MM.1S (cell line): ENCODE data around the gene RNF217.

Source experiments
- CTCF ChIP-seq: fragments of 300-600 bp; sonication (generic); IDR thresholded peaks from 2 replicates; pipeline ENCODE4 v1.5.1; 2016; ENCODE audit warnings: antibody characterized with exemption, low read length, mixed read lengths
- EZH2 ChIP-seq: fragments of 300-600 bp; sonication (generic); optimal IDR thresholded peaks from 2 replicates; pipeline ENCODE3; 2017; ENCODE audit warnings: low read depth, mild to moderate bottlenecking, antibody characterized with exemption, low read length, mixed read lengths
- EZH2phosphoT487 ChIP-seq: fragments of 300-600 bp; sonication (generic); IDR thresholded peaks from 2 replicates; pipeline ENCODE4 v1.6.1; 2018; ENCODE audit warnings: antibody characterized with exemption, low read length

GRCh38 chr6:124958149-124958548 lies 4.1 kb upstream of the RNF217 start:
- TF ChIP-seq CTCF = no peak
- TF ChIP-seq EZH2 = no peak
- TF ChIP-seq EZH2phosphoT487 = no peak
